Left colon (tissue), 2 donors: ENCODE data around the gene ADAMTS15. TPM values are rescaled to one million over a fixed set of nuclear protein-coding genes. Genes with fewer than 3 reads are reported as not detected.
A peak's percentile ranks its signal among the peaks of the same experiment; 100 is the strongest.

Source experiments
- ATAC-seq: fragments of 200-7000 bp; cut with Tn5 transposase; one replicate; pipeline ENCODE4 v1.9.1; 2020; ENCODE audit warnings: mild to moderate bottlenecking, moderate library complexity
- DNase-seq, 2 donors: peaks; one replicate each; pipeline ENCODE4 v3.0.0-alpha.2; 2020
- intact Hi-C, 2 donors: fragments of 100-400 bp; cut with DNase I in 1 of 2; cut with micrococcal nuclease in 1 of 2; formaldehyde crosslinking; loops; one replicate each; pipeline versions ENCODE4 v1.11.2 to v1.14.0; 2022; cut with DNase I, micrococcal nuclease
- total RNA-seq, 2 donors: library from RNA; stranded (reverse); fragmentation: NEBNext Ultra II Directional; extraction: Animal tissue kit (Norgen Biotek cat#: 25700); gene quantifications; one replicate each; pipeline ENCODE4 v1.2.1, GENCODE V29; 2021
- donor health status: DM: no; HTN: no; CAD: no.
- donor health status: DM: yes; HTN: yes; CAD: no.

Gene ADAMTS15
- total RNA-seq, 2 donors from 2014 or later: 3.6 to 4.4 TPM

- intact Hi-C loops: no loop called here
- DNase-seq (no peak), ATAC-seq (no peak)
Measured at GRCh38 chr11:130415731-130416529, 32.5 kb upstream of the ADAMTS15 start.

- intact Hi-C loops: no loop called here
- no peak for ATAC-seq
- DNase-seq: no peak
Measured at GRCh38 chr11:130416530-130416882, 31.9 kb upstream of the ADAMTS15 start.

- no peak for ATAC-seq
- intact Hi-C loops: no loop called here
- DNase-seq: no peak
Measured at GRCh38 chr11:130416906-130417305, 31.5 kb upstream of the ADAMTS15 start.

GRCh38 chr11:130418210-130418609 lies 30.2 kb upstream of the ADAMTS15 start:
- no peak for ATAC-seq
- DNase-seq: no peak
- intact Hi-C loops: no loop called here

GRCh38 chr11:130418756-130419155 lies 29.7 kb upstream of the ADAMTS15 start:
- intact Hi-C loops: no loop called here
- no peak for ATAC-seq
- DNase-seq: no peak

GRCh38 chr11:130420478-130421198 lies 27.8 kb upstream of the ADAMTS15 start:
- ATAC-seq (no peak), DNase-seq (no peak)
- intact Hi-C loops: no loop called here

GRCh38 chr11:130421199-130421585 lies 27.3 kb upstream of the ADAMTS15 start:
- DNase-seq: no peak
- intact Hi-C loops: no loop called here
- ATAC-seq: no peak

- ATAC-seq (no peak), DNase-seq (no peak)
- intact Hi-C loops: no loop called here
Measured at GRCh38 chr11:130421697-130422096, 26.7 kb upstream of the ADAMTS15 start.

GRCh38 chr11:130422251-130422995 lies 26.0 kb upstream of the ADAMTS15 start:
- intact Hi-C loops: no loop called here
- ATAC-seq (no peak), DNase-seq (no peak)

- DNase-seq: no peak
- intact Hi-C loops: no loop called here
- no peak for ATAC-seq
Measured at GRCh38 chr11:130423541-130424142, 24.8 kb upstream of the ADAMTS15 start.

GRCh38 chr11:130424613-130425140 lies 23.8 kb upstream of the ADAMTS15 start:
- ATAC-seq: no peak
- intact Hi-C loops: no loop called here
- no peak for DNase-seq

GRCh38 chr11:130425156-130425555 lies 23.3 kb upstream of the ADAMTS15 start:
- DNase-seq: no peak
- ATAC-seq: no peak
- intact Hi-C loops: no loop called here

GRCh38 chr11:130426223-130426836 lies 22.1 kb upstream of the ADAMTS15 start:
- ATAC-seq (no peak), DNase-seq (no peak)
- intact Hi-C loops: no loop called here

- intact Hi-C loops: no loop called here
- no peak for DNase-seq
- no peak for ATAC-seq
Measured at GRCh38 chr11:130426837-130427341, 21.6 kb upstream of the ADAMTS15 start.

- intact Hi-C loops: no loop called here
- DNase-seq (peak in 1 of 2 donors; percentile 20), ATAC-seq (no peak)
Measured at GRCh38 chr11:130427581-130428315, 20.7 kb upstream of the ADAMTS15 start.

GRCh38 chr11:130428316-130429119 lies 19.9 kb upstream of the ADAMTS15 start, which contains the start of gene ADAMTS8:
Gene ADAMTS8 (minus strand): TSS chr11:130428609. CDS start chr11:130428286, 323 bp downstream.
- no peak for DNase-seq
- intact Hi-C loops: no loop called here
- peak; percentile 13 for ATAC-seq

GRCh38 chr11:130429120-130429681 lies 19.2 kb upstream of the ADAMTS15 start:
- ATAC-seq: no peak
- no peak for DNase-seq
- intact Hi-C loops: no loop called here
